Ammon's horn (tissue), 1 donor: Measurements from ENCODE around the gene EFNB1.

Experiments
- DNase-seq: peaks from one replicate; pipeline ENCODE4 v3.0.0-alpha.2; 2016; ENCODE audit warnings: low spot score

The EFNB1 gene

GRCh38 chrX:68843992-68844391 lies 15.2 kb downstream of the EFNB1 start:
- no peak for DNase-seq

GRCh38 chrX:68844581-68844980 lies 15.8 kb downstream of the EFNB1 start:
- DNase-seq: no peak

GRCh38 chrX:68846536-68846935 lies 17.7 kb downstream of the EFNB1 start:
- DNase-seq: no peak

GRCh38 chrX:68847172-68847571 lies 18.4 kb downstream of the EFNB1 start:
- no peak for DNase-seq

- no peak for DNase-seq
These were observed 19.5 kb downstream of the EFNB1 start for GRCh38 chrX:68848189-68848940.

- DNase-seq: no peak
These were observed 22.3 kb downstream of the EFNB1 start for GRCh38 chrX:68851082-68851481.

- DNase-seq: no peak
These were observed 23.2 kb downstream of the EFNB1 start for GRCh38 chrX:68852046-68852445.

GRCh38 chrX:68853665-68854251 lies 24.9 kb downstream of the EFNB1 start:
- DNase-seq: no peak

- DNase-seq: no peak
These were observed 36.5 kb downstream of the EFNB1 start for GRCh38 chrX:68865300-68865699.

- DNase-seq: no peak
These were observed 37.1 kb downstream of the EFNB1 start for GRCh38 chrX:68865926-68866325.

- DNase-seq: peak; percentile 28
These were observed 38.8 kb downstream of the EFNB1 start for GRCh38 chrX:68867458-68868112.

GRCh38 chrX:68868316-68868715 lies 39.5 kb downstream of the EFNB1 start:
- DNase-seq: no peak

- DNase-seq: no peak
These were observed 40.3 kb downstream of the EFNB1 start for GRCh38 chrX:68868902-68869800.

GRCh38 chrX:68870357-68870756 lies 41.5 kb downstream of the EFNB1 start:
- DNase-seq: no peak

GRCh38 chrX:68872171-68872570 lies 43.4 kb downstream of the EFNB1 start:
- no peak for DNase-seq

GRCh38 chrX:68874076-68874475 lies 45.3 kb downstream of the EFNB1 start:
- DNase-seq: no peak

- no peak for DNase-seq
These were observed 47.9 kb downstream of the EFNB1 start for GRCh38 chrX:68876731-68877130.

GRCh38 chrX:68877606-68878005 lies 48.8 kb downstream of the EFNB1 start:
- DNase-seq: no peak

GRCh38 chrX:68878977-68879645 lies 50.3 kb downstream of the EFNB1 start:
- DNase-seq: no peak

- no peak for DNase-seq
These were observed 52.2 kb downstream of the EFNB1 start for GRCh38 chrX:68880846-68881552.

GRCh38 chrX:68881911-68882310 lies 53.1 kb downstream of the EFNB1 start:
- no peak for DNase-seq
